Mucosa of descending colon (tissue), 3 donors: ENCODE measurements around the gene B3GNT7. TPM values are rescaled to one million over a fixed set of nuclear protein-coding genes. Genes with fewer than 3 reads are reported as not detected.
"Not testable (repeated sequence)": the region's sequence is repeated elsewhere in the genome, so short reads cannot be mapped to it uniquely, and the experiment has no call there.

Experiments
- ATAC-seq: fragments of 200-7000 bp; cut with Tn5 transposase; one replicate; pipeline ENCODE4 v1.9.1; 2020; ENCODE audit warnings: mild to moderate bottlenecking, moderate library complexity
- DNase-seq, 3 donors: peaks; one replicate each; pipeline ENCODE4 v3.0.0-alpha.2; 2020
- H3K36me3 ChIP-seq: fragments of 200-600 bp; one replicate; pipeline ENCODE4 v1.8.0; 2021; ENCODE audit warnings: low read depth, mild to moderate bottlenecking
- H3K4me1 ChIP-seq: fragments of 200-600 bp; one replicate; pipeline ENCODE4 v1.8.0; 2021; ENCODE audit warnings: low read depth, mild to moderate bottlenecking
- H3K4me3 ChIP-seq: fragments of 200-600 bp; one replicate; pipeline ENCODE4 v1.8.0; 2021; ENCODE audit warnings: mild to moderate bottlenecking
- H3K9me3 ChIP-seq: fragments of 200-600 bp; one replicate; pipeline ENCODE4 v1.8.0; 2021; ENCODE audit warnings: mild to moderate bottlenecking
- CTCF ChIP-seq: fragments of 200-600 bp; IDR thresholded peaks from one replicate; pipeline ENCODE4 v1.8.0; 2022; ENCODE audit warnings: antibody characterized with exemption, mild to moderate bottlenecking
- intact Hi-C, 2 donors: fragments of 100-400 bp; cut with DNase I in 1 of 2; cut with micrococcal nuclease in 1 of 2; formaldehyde crosslinking; loops; one replicate each; pipeline versions ENCODE4 v1.11.0 to v1.11.1; 2022; cut with DNase I, micrococcal nuclease
- total RNA-seq, 3 donors: library from RNA; stranded (reverse); fragmentation: NEBNext Ultra II Directional in 2 of 3; extraction: Animal tissue kit (Norgen Biotek cat#: 25700) in 2 of 3; gene quantifications; one replicate each; pipeline versions ENCODE4 v1.2.1 to v1.2.4, GENCODE V29; 2021 to 2023
- donor health status: DM: no; HTN: no; CAD: no; lungs with moderate emphysema.
- donor health status: DM: no; HTN: no; CAD: no.
- donor health status: DM: no; HTN: yes; CAD: no.

B3GNT7 gene
- total RNA-seq, 3 donors from 2014 or later, result 77.7 to 330 (median 149) TPM

- no peak overlapping the region for H3K4me3 ChIP-seq
Observed at GRCh38 chr2:231398585-231398984, 3.1 kb downstream of the B3GNT7 start.

GRCh38 chr2:231399046-231399852 lies 3.7 kb downstream of the B3GNT7 start:
- ATAC-seq, result no peak
- TF ChIP-seq CTCF, result no peak
- intact Hi-C loops, result no loop called here
- H3K36me3 ChIP-seq, result no peaks in the 10 kb centered on the region
- DNase-seq, result peak in 1 of 3 donors; percentile 52
- H3K4me1 ChIP-seq, result peaks cover 26% of the 10 kb centered on the region
- H3K4me3 ChIP-seq, result no peak overlapping the region
- no peaks in the 10 kb centered on the region for H3K9me3 ChIP-seq

More at GRCh38 chr2:231398585-231398984, 3.1 kb downstream of the B3GNT7 start:
- intact Hi-C loops, result no loop called here
- no peaks in the 10 kb centered on the region for H3K9me3 ChIP-seq
- H3K36me3 ChIP-seq, result no peaks in the 10 kb centered on the region
- H3K4me1 ChIP-seq, result peaks cover 26% of the 10 kb centered on the region
- no peak for TF ChIP-seq CTCF
- no peak for ATAC-seq
- DNase-seq, result peak in 1 of 3 donors; percentile 3

GRCh38 chr2:231399853-231400680 lies 4.6 kb downstream of the B3GNT7 start:
- TF ChIP-seq CTCF, result no peak
- ATAC-seq, result peak; percentile 30
- peaks cover 26% of the 10 kb centered on the region for H3K4me1 ChIP-seq
- no peak overlapping the region for H3K4me3 ChIP-seq
- intact Hi-C loops, result no loop called here
- no peaks in the 10 kb centered on the region for H3K36me3 ChIP-seq
- peak in 2 of 3 donors; percentile 37 to 53 for DNase-seq
- no peaks in the 10 kb centered on the region for H3K9me3 ChIP-seq

GRCh38 chr2:231400681-231401080 lies 5.2 kb downstream of the B3GNT7 start:
- H3K4me3 ChIP-seq, ATAC-seq, intact Hi-C loops, H3K36me3 ChIP-seq, H3K9me3 ChIP-seq, DNase-seq: not testable (repeated sequence)
- H3K4me1 ChIP-seq, result peaks cover 26% of the 10 kb centered on the region

- peaks cover 26% of the 10 kb centered on the region for H3K4me1 ChIP-seq
- ATAC-seq, intact Hi-C loops, H3K36me3 ChIP-seq, H3K4me3 ChIP-seq, H3K9me3 ChIP-seq: not testable (repeated sequence)
- peak in 2 of 3 donors; percentile 6 to 49 for DNase-seq
Observed at GRCh38 chr2:231401101-231401500, 5.6 kb downstream of the B3GNT7 start.

GRCh38 chr2:231403421-231404182 lies 8.1 kb downstream of the B3GNT7 start:
- intact Hi-C loops, H3K36me3 ChIP-seq, ATAC-seq, H3K9me3 ChIP-seq, H3K4me3 ChIP-seq: not testable (repeated sequence)
- peaks cover 14% of the 10 kb centered on the region for H3K4me1 ChIP-seq
- DNase-seq, result peak in 1 of 3 donors; percentile 19

GRCh38 chr2:231404183-231404578 lies 8.7 kb downstream of the B3GNT7 start:
- DNase-seq, result peak in 1 of 3 donors; percentile 31
- ATAC-seq, H3K4me1 ChIP-seq, H3K9me3 ChIP-seq, intact Hi-C loops, H3K36me3 ChIP-seq, H3K4me3 ChIP-seq: not testable (repeated sequence)
